Naive B cell (primary cell): ENCODE results near the gene SLC9C2. TPM values are rescaled to one million over a fixed set of nuclear protein-coding genes. Genes with fewer than 3 reads are reported as not detected.
"Not testable (repeated sequence)": the region's sequence is repeated elsewhere in the genome, so short reads cannot be mapped to it uniquely, and the experiment has no call there.

Experiments
- ATAC-seq, 2 donors: fragments of 150-1000 bp; cut with Tn5 transposase; 2 replicates each; pipeline ENCODE4 v1.10.0; 2021; ENCODE audit warnings: low read depth in 2 of 2, mild to moderate bottlenecking in 2 of 2, moderate library complexity in 2 of 2
- DNase-seq: peaks from one replicate; pipeline ENCODE4 v3.0.0; 2022
- H3K27ac Mint-ChIP-seq, 6 donors: one replicate each; pipeline ENCODE4 v1.8.0; 2020 to 2022; ENCODE audit warnings: mild to moderate bottlenecking in 6 of 6, mixed read lengths in 6 of 6, moderate library complexity in 5 of 6, inconsistent platforms in 2 of 6
- H3K27me3 Mint-ChIP-seq, 3 donors: one replicate each; pipeline ENCODE4 v1.8.0; 2021 to 2022; ENCODE audit warnings: mixed read lengths in 3 of 3, mild to moderate bottlenecking in 1 of 3
- H3K36me3 Mint-ChIP-seq, 2 donors: one replicate each; pipeline ENCODE4 v1.8.0; 2020 to 2022; ENCODE audit warnings: mixed read lengths in 2 of 2, inconsistent platforms in 1 of 2, mild to moderate bottlenecking in 1 of 2
- H3K4me1 Mint-ChIP-seq, 3 donors: one replicate each; pipeline ENCODE4 v1.8.0; 2020 to 2022; ENCODE audit warnings: mixed read lengths in 3 of 3, inconsistent platforms in 1 of 3, mild to moderate bottlenecking in 1 of 3, moderate library complexity in 1 of 3
- H3K4me3 Mint-ChIP-seq, 8 donors: one replicate each; pipeline ENCODE4 v1.8.0; 2020 to 2022; ENCODE audit warnings: mild to moderate bottlenecking in 8 of 8, mixed read lengths in 8 of 8, moderate library complexity in 8 of 8, inconsistent platforms in 2 of 8
- H3K9me3 Mint-ChIP-seq, 7 donors: one replicate each; pipeline ENCODE4 v1.8.0; 2020 to 2022; ENCODE audit warnings: mixed read lengths in 7 of 7, mild to moderate bottlenecking in 5 of 7, inconsistent platforms in 2 of 7, moderate library complexity in 1 of 7
- polyA plus RNA-seq, 6 donors: library from polyadenylated mRNA; unstranded; fragments of 300-500 nt; fragmentation: Illumina TruSeq; gene quantifications; one replicate each; pipeline ENCODE4 v1.2.3, GENCODE V29; 2021; ENCODE audit warnings: low read depth in 6 of 6

The SLC9C2 gene
- polyA plus RNA-seq, 6 donors from 2014 or later: not detected

- DNase-seq (no peak), ATAC-seq (no peak)
- Mint-ChIP-seq H3K27ac (no peak overlapping the region), H3K9me3 (no peaks in the 10 kb centered on the region), H3K27me3 (peaks cover 0 to 13% (median 8%) of the 10 kb centered on the region in 3 donors), H3K4me3 (no peak overlapping the region), H3K4me1 (peaks cover 0 to 4% (median 0%) of the 10 kb centered on the region in 3 donors), H3K36me3 (no peaks in the 10 kb centered on the region)
These were observed 66.6 kb downstream of the SLC9C2 start for GRCh38 chr1:173536223-173536622.

DNA sequence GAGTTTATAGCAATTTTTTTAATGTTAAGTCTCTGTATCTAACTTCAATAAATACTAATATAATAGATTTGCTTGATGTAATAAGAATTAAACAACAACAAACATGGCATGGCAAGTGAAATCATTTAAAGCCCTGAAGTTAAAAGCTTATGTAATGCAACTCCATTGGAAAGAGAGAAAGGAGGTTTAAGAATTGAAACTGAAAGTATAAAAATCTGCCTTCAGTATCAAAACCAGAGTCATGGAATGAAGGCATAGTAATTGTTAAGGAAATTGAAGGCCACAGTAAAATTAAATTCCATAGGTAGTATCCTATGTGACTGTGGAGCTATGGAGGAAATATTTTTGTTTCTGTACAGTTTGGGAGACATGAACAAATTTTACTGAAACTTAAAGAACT lies 70.6 kb downstream of the SLC9C2 start:
- DNase-seq: no peak
- H3K4me3 Mint-ChIP-seq: no peak overlapping the region

GRCh38 chr1:173530795-173531693 lies 71.8 kb downstream of the SLC9C2 start:
- ATAC-seq: no peak
- H3K27ac Mint-ChIP-seq: no peak overlapping the region
- no peaks in the 10 kb centered on the region for H3K9me3 Mint-ChIP-seq
- H3K36me3 Mint-ChIP-seq: no peaks in the 10 kb centered on the region
- H3K4me3 Mint-ChIP-seq: no peak overlapping the region
- H3K27me3 Mint-ChIP-seq: no peaks in the 10 kb centered on the region
- DNase-seq: no peak
- peaks cover 0 to 4% (median 0%) of the 10 kb centered on the region in 3 donors for H3K4me1 Mint-ChIP-seq

More for the DNA sequence above, 70.6 kb downstream of the SLC9C2 start:
- Mint-ChIP-seq H3K27me3 (no peaks in the 10 kb centered on the region), H3K36me3 (no peaks in the 10 kb centered on the region), H3K9me3 (no peaks in the 10 kb centered on the region), H3K27ac (no peak overlapping the region), H3K4me1 (peaks cover 0 to 4% (median 0%) of the 10 kb centered on the region in 3 donors)
- ATAC-seq: no peak

DNA sequence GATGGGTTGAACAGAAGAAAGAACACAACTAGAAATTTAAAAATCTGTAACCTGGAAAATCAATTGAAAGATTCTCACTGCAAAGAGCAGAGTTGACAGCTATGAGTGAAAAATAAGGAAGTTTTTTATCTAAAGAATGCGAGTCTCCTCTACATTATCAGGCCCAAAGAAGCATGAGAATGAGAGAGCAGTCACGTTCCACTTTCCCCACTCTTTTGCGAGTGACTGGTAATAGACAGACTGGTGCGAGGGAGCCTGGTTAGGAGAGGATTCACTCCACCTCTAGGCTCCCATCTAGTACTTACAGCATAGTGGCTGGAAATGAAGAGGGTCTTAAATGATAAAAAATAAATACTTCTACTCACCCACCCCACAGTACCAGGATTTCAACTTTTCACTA lies 73.8 kb downstream of the SLC9C2 start:
- Mint-ChIP-seq H3K4me3 (no peak overlapping the region), H3K9me3 (no peaks in the 10 kb centered on the region), H3K36me3 (no peaks in the 10 kb centered on the region), H3K27me3 (no peaks in the 10 kb centered on the region), H3K27ac (no peak overlapping the region), H3K4me1 (peaks cover 0 to 4% (median 0%) of the 10 kb centered on the region in 3 donors)
- ATAC-seq: no peak
- DNase-seq: no peak

DNA sequence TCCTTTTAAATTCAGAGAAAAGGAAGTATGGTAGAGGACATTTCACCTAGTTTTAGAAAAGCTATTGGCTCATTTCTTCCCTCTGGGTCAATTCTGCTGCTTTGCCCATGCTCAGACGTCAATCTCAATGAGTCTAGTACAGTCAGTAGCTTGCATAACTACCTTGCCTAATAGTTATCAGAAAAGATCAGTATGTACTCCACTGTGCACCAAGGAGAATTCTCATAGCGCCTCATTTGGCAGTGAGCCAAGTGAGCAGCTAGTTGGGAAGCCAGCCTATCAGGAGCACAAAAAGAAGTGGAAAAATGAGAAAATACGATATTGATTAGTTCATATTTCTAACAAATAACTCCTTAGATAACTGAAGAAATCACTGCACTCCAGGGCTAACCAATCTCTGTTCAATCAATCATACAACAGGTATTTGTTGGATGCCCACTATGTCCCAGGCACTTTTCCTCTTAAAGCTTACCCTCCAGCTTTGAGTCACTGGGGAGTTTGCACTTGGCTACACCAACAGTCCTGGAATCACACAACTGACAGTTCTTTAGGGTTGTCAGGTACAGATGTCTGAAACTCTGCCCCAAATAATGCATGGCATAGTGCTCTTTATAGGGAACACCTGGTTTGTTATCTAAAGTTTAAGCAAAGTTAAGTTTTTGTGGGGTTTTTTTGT lies 75.6 kb downstream of the SLC9C2 start:
- Mint-ChIP-seq H3K4me3 (no peak overlapping the region), H3K27ac (no peak overlapping the region), H3K9me3 (no peaks in the 10 kb centered on the region), H3K4me1 (peaks cover 0 to 3% (median 0%) of the 10 kb centered on the region in 3 donors), H3K36me3 (no peaks in the 10 kb centered on the region), H3K27me3 (peaks cover 0 to 5% (median 0%) of the 10 kb centered on the region in 3 donors)
- DNase-seq: no peak
- no peak for ATAC-seq

- H3K4me1 Mint-ChIP-seq: no peaks in the 10 kb centered on the region
- no peak overlapping the region for H3K27ac Mint-ChIP-seq
These were observed 76.9 kb downstream of the SLC9C2 start for GRCh38 chr1:173525926-173526325.

DNA sequence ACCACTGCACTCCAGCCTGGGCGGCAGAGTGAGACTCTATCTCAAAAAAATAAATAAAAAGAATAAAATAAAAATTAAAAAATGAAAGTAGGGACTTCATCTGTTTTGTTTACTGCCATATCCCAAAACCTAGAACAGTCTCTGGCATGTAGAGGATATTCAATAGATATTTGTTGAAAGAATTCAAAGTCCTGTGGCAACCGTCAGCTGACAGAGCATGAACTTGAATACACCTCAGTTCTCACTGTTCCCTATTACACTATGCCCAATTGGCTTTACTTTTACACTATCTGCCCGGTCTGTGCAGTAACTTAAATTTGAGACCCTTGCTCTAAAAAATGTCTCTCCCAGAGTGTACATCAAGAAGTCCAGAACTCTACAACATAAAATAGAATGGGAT lies 79.5 kb downstream of the SLC9C2 start:
- Mint-ChIP-seq H3K4me1 (no peaks in the 10 kb centered on the region), H3K27me3 (peaks cover 0 to 5% (median 0%) of the 10 kb centered on the region in 3 donors), H3K27ac (no peak overlapping the region)

More at GRCh38 chr1:173525926-173526325, 76.9 kb downstream of the SLC9C2 start:
- Mint-ChIP-seq H3K9me3 (no peaks in the 10 kb centered on the region), H3K36me3 (no peaks in the 10 kb centered on the region), H3K4me3 (no peak overlapping the region), H3K27me3 (peaks cover 0 to 5% (median 0%) of the 10 kb centered on the region in 3 donors)
- DNase-seq (no peak), ATAC-seq (no peak)

DNA sequence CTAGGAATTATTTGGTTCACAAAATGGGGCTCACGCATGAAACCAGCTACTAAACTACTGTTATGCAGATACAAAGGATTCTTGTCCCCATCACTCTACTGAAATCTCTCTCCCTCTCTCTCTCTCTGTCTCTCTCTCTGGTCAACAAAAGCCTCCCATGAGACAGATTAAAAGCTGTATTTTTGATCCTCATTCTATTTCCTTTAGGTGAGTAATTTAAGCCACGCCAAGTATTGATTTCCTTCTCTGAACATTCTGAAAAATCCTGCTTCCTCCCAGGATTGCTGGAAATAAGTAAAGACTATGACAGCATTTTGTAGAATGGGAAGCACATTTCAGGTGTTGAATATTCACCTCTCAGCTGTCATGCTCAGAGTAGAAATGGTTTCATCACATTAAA lies 82.1 kb downstream of the SLC9C2 start:
- H3K36me3 Mint-ChIP-seq: no peaks in the 10 kb centered on the region
- H3K4me1 Mint-ChIP-seq: no peaks in the 10 kb centered on the region
- H3K27ac Mint-ChIP-seq: no peak overlapping the region
- ATAC-seq (no peak), DNase-seq (no peak)
- peaks cover 0 to 1% (median 0%) of the 10 kb centered on the region in 7 donors for H3K9me3 Mint-ChIP-seq
- peaks cover 0 to 5% (median 0%) of the 10 kb centered on the region in 3 donors for H3K27me3 Mint-ChIP-seq
- no peak overlapping the region for H3K4me3 Mint-ChIP-seq

More for the DNA sequence above, 79.5 kb downstream of the SLC9C2 start:
- DNase-seq (no peak), ATAC-seq (no peak)
- no peaks in the 10 kb centered on the region for H3K9me3 Mint-ChIP-seq
- no peak overlapping the region for H3K4me3 Mint-ChIP-seq
- H3K36me3 Mint-ChIP-seq: no peaks in the 10 kb centered on the region

- not testable (repeated sequence) for H3K4me1 Mint-ChIP-seq, H3K4me3 Mint-ChIP-seq, H3K27ac Mint-ChIP-seq, DNase-seq, ATAC-seq
- Mint-ChIP-seq H3K36me3 (peaks cover 0 to 14% of the 10 kb centered on the region in 2 donors), H3K9me3 (peaks cover 4 to 13% (median 8%) of the 10 kb centered on the region in 7 donors), H3K27me3 (peaks cover 0 to 16% (median 10%) of the 10 kb centered on the region in 3 donors)
These were observed 88.4 kb downstream of the SLC9C2 start for GRCh38 chr1:173514503-173514902.

DNA sequence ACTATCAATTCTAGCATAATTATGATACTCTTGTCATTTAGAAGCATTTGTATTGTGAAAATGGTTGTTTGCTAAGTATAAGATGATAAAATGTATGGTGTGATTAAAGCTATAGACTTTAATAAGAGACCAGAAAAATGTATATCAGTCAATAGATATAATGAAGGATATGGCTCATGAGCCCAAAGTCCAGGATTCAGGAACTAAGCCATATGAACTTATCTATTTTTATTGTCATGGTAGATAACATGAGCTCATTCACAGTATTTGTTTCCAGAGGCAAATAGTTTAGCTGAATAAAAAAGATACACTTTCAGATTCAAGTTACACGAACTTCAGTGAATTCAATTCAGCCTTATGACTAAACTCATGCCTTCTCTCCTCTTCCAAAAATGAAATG lies 93.1 kb downstream of the SLC9C2 start:
- Mint-ChIP-seq H3K9me3 (peaks cover 4 to 12% (median 8%) of the 10 kb centered on the region in 7 donors), H3K27ac (no peak overlapping the region), H3K4me1 (no peaks in the 10 kb centered on the region), H3K27me3 (peaks cover 0 to 15% (median 10%) of the 10 kb centered on the region in 3 donors), H3K36me3 (peaks cover 0 to 14% of the 10 kb centered on the region in 2 donors), H3K4me3 (no peak overlapping the region)
- no peak for ATAC-seq
- DNase-seq: no peak

- no peak overlapping the region for H3K27ac Mint-ChIP-seq
- no peak overlapping the region for H3K4me3 Mint-ChIP-seq
- H3K9me3 Mint-ChIP-seq: peaks cover 0 to 3% (median 2%) of the 10 kb centered on the region in 7 donors
- peaks cover 0 to 3% of the 10 kb centered on the region in 2 donors for H3K36me3 Mint-ChIP-seq
- H3K4me1 Mint-ChIP-seq: no peaks in the 10 kb centered on the region
- peaks cover 0 to 8% (median 0%) of the 10 kb centered on the region in 3 donors for H3K27me3 Mint-ChIP-seq
- DNase-seq (no peak), ATAC-seq (no peak)
These were observed 94.3 kb downstream of the SLC9C2 start for GRCh38 chr1:173508541-173508940.

DNA sequence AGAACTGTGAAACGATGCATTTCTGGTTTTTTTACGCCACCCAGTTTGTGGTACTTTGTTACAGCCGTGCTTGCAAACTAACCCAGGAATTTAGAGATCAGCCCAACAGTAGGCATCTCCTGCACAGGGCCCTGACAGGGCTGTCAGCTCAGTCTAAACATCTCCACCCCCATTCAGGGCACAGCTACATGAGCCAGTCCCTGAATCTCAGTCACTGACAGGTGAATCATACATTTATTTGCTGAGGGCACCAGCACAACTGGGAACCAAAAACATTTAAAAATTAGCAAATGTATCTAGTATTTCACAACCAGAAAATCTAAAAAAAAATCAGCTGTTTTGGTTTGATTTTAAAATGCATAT lies 95.0 kb downstream of the SLC9C2 start:
- no peak for ATAC-seq
- H3K27me3 Mint-ChIP-seq: peaks cover 0 to 12% (median 0%) of the 10 kb centered on the region in 3 donors
- no peaks in the 10 kb centered on the region for H3K4me1 Mint-ChIP-seq
- no peak overlapping the region for H3K4me3 Mint-ChIP-seq
- DNase-seq: no peak
- no peaks in the 10 kb centered on the region for H3K9me3 Mint-ChIP-seq
- H3K36me3 Mint-ChIP-seq: no peaks in the 10 kb centered on the region
- no peak overlapping the region for H3K27ac Mint-ChIP-seq

DNA sequence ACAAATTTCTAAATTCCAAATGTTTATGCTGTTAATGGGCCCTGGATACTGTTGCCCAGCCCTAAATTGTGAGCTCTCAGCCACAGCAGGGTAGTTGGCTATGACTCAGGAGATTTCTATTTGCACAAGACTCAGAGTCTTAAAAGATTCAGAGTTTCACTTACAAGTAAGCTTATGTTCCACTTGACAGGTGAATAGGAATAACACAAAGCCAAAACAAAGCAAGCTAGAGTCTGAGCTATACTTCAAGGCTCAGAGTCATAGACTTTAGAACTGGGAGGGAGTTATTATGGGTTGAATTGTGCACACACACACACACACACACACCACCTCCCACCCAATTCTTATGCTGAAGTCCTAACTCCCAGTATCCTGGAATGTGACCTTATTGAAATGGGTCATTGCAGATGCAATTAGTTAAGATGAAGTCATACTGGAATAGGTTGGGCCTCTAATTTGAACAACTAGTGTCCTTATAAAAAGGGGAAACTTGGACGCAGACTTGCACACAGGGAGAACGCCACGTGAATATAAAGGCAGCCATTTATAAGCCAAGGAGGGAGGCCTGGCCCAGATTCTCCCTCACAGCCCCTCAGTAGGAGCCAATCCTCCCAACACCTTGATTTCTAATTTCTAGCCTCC lies 95.5 kb downstream of the SLC9C2 start:
- Mint-ChIP-seq H3K27me3 (peaks cover 0 to 12% (median 0%) of the 10 kb centered on the region in 3 donors), H3K4me1 (no peaks in the 10 kb centered on the region), H3K27ac (no peak overlapping the region), H3K9me3 (no peaks in the 10 kb centered on the region), H3K36me3 (no peaks in the 10 kb centered on the region), H3K4me3 (no peak overlapping the region)
- no peak for ATAC-seq
- DNase-seq: no peak
